Epithelial cell of esophagus (primary cell): Measurements from ENCODE around the gene TPI1.

Experiments used
- DNase-seq: peaks from one replicate; pipeline ENCODE4 v3.0.0; 2010; ENCODE audit warnings: low read depth
- H3K4me3 ChIP-seq: 2 replicates; pipeline ENCODE4 v1.5.1; 2011; ENCODE audit warnings: mild to moderate bottlenecking, low read length, control low read depth
- CTCF ChIP-seq: IDR thresholded peaks from 2 replicates; pipeline ENCODE4 v1.5.1; 2011; ENCODE audit warnings: low read depth, mild to moderate bottlenecking, low read length, control low read depth, inconsistent platforms; ENCODE audit not compliant: insufficient read depth; ENCODE audit errors: missing control alignments

The TPI1 gene

GRCh38 chr12:6849427-6849826 is 17.9 kb upstream of the TPI1 start:
- no peak for TF ChIP-seq CTCF
- no peak overlapping the region for H3K4me3 ChIP-seq
- DNase-seq = no peak

- no peak for TF ChIP-seq CTCF
- H3K4me3 ChIP-seq = peak overlapping the region; percentile 97
- DNase-seq = no peak
Observed at GRCh38 chr12:6849976-6850560, 17.3 kb upstream of the TPI1 start.

- no peak for TF ChIP-seq CTCF
Observed at GRCh38 chr12:6850796-6851152, 16.6 kb upstream of the TPI1 start.

GRCh38 chr12:6851153-6851920 is 16.0 kb upstream of the TPI1 start, which contains the start of gene CDCA3:
Gene CDCA3, minus strand, starts transcription at chr12:6851286. Its CDS starts 334 bp downstream, at chr12:6850952.
- peak within 1 kb of the TSS; percentile 97 for H3K4me3 ChIP-seq
- TF ChIP-seq CTCF = no peak
- DNase-seq = peak; percentile 99

More at GRCh38 chr12:6850796-6851152, 16.6 kb upstream of the TPI1 start:
- DNase-seq = no peak
- peak overlapping the region; percentile 97 for H3K4me3 ChIP-seq

GRCh38 chr12:6851921-6852650 is 15.2 kb upstream of the TPI1 start, which contains the start of gene USP5:
Gene USP5, plus strand, starts transcription at chr12:6852150. Its CDS starts 30 bp downstream, at chr12:6852180.
- H3K4me3 ChIP-seq = peak within 1 kb of the TSS; percentile 97
- no peak for TF ChIP-seq CTCF
- DNase-seq = peak; percentile 100

- no peak for TF ChIP-seq CTCF
- DNase-seq = peak; percentile 90
- peak overlapping the region; percentile 97 for H3K4me3 ChIP-seq
Observed at GRCh38 chr12:6852651-6853354, 14.5 kb upstream of the TPI1 start.
